HEK293T (cell line): ENCODE results near the gene TIAM1.

Experiments
- ELF4 ChIP-seq: fragments of 450-650 bp; IDR thresholded peaks from 2 replicates; pipeline ENCODE4 v1.6.1; 2017; ENCODE audit warnings: antibody characterized with exemption
- FOXA1 ChIP-seq: fragments of 450-650 bp; IDR thresholded peaks from 2 replicates; pipeline ENCODE4 v1.6.1; 2016; ENCODE audit warnings: mild to moderate bottlenecking
- FOXK2 ChIP-seq: fragments of 450-650 bp; IDR thresholded peaks from 2 replicates; pipeline ENCODE4 v1.6.1; 2016; ENCODE audit warnings: mild to moderate bottlenecking
- FOXM1 ChIP-seq: fragments of 450-650 bp; IDR thresholded peaks from 2 replicates; pipeline ENCODE4 v1.6.1; 2017; ENCODE audit warnings: mild to moderate bottlenecking, borderline replicate concordance
- HDGF ChIP-seq: fragments of 450-650 bp; IDR thresholded peaks from 2 replicates; pipeline ENCODE4 v1.6.1; 2017; ENCODE audit warnings: antibody characterized with exemption, borderline replicate concordance
- L3MBTL2 ChIP-seq: fragments of 450-650 bp; conservative IDR thresholded peaks from 2 replicates; pipeline ENCODE4 v1.6.1; 2016; ENCODE audit warnings: mild to moderate bottlenecking
- NFRKB ChIP-seq: fragments of 450-650 bp; IDR thresholded peaks from 2 replicates; pipeline ENCODE4 v1.6.1; 2016; ENCODE audit warnings: mild to moderate bottlenecking, moderate library complexity
- TF ChIP-seq, protein P1 (sequence below): fragments of 450-650 bp; IDR thresholded peaks from 2 replicates; pipeline ENCODE4 v1.6.1; 2016

DNA sequence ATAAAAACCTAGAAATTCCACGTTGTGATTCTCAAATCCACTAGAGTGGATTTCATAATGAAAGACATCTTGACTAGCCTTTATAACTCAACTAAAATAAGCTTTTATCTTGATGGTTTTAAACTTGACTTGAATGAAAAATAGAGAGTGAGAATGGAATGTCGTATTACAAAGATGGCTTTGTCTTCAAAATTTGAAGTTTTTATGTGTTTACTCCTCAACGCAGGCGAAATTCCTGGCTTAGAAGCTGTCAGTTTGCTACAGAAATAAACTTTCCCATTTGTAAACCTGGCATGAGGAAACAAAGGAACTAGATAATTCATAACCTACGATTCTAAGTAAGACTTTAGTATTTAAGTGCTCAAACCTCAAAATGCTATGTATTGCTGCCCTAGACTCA, 215.8 kb downstream of the TIAM1 start:
- no peak for TF ChIP-seq HDGF
- TF ChIP-seq FOXK2 = no peak
- no peak for TF ChIP-seq ELF4
- no peak for TF ChIP-seq FOXM1
- TF ChIP-seq FOXA1 = no peak
- TF ChIP-seq, protein P1, sequence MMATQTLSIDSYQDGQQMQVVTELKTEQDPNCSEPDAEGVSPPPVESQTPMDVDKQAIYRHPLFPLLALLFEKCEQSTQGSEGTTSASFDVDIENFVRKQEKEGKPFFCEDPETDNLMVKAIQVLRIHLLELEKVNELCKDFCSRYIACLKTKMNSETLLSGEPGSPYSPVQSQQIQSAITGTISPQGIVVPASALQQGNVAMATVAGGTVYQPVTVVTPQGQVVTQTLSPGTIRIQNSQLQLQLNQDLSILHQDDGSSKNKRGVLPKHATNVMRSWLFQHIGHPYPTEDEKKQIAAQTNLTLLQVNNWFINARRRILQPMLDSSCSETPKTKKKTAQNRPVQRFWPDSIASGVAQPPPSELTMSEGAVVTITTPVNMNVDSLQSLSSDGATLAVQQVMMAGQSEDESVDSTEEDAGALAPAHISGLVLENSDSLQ = no peak
- no peak for TF ChIP-seq L3MBTL2
- TF ChIP-seq NFRKB = no peak
